Prostate gland (tissue), 2 donors: ENCODE data around the gene LARGE2. TPM values are rescaled to one million over a fixed set of nuclear protein-coding genes. Genes with fewer than 3 reads are reported as not detected.

ENCODE experiments used
- DNase-seq: peaks from one replicate; pipeline ENCODE4 v3.0.0-alpha.2; 2019; ENCODE audit warnings: low spot score
- H3K27ac ChIP-seq, 2 donors: fragments of 200-600 bp; sonication (generic); 2 replicates each; pipeline ENCODE4 v1.5.1; 2017 to 2019
- H3K27me3 ChIP-seq: fragments of 200-600 bp; sonication (generic); replicated peaks from 2 replicates; pipeline ENCODE4 v1.5.1; 2019; ENCODE audit not compliant: insufficient read depth
- H3K36me3 ChIP-seq, 2 donors: fragments of 200-600 bp; sonication (generic); 1 replicate in 1 of 2; 2 replicates in 1 of 2; pipeline versions ENCODE4 v1.5.1 to v1.8.1; 2017 to 2019
- H3K4me1 ChIP-seq: fragments of 200-600 bp; sonication (generic); replicated peaks from 2 replicates; pipeline ENCODE4 v1.5.1; 2019
- H3K4me3 ChIP-seq, 2 donors: fragments of 200-600 bp; sonication (generic); 2 replicates each; pipeline ENCODE4 v1.5.1; 2017 to 2019
- H3K9me3 ChIP-seq: fragments of 200-600 bp; sonication (generic); 2 replicates; pipeline ENCODE4 v1.5.1; 2017
- POLR2A ChIP-seq: fragments of 450-650 bp; IDR thresholded peaks from one replicate; pipeline ENCODE4 v1.6.1; 2016; ENCODE audit warnings: antibody characterized with exemption, mild to moderate bottlenecking
- POLR2AphosphoS5 ChIP-seq: sonication (generic); formaldehyde crosslinking; IDR thresholded peaks from one replicate; pipeline ENCODE4 v1.6.1; 2017; ENCODE audit warnings: antibody characterized with exemption
- whole genome bisulfite sequencing: methylation state at CpG from one replicate; pipeline ENCODE4 v1.1.5; 2018; 5-methylcytosine and 5-hydroxymethylcytosine counted together
- intact Hi-C: fragments of 100-400 bp; cut with DNase I; formaldehyde crosslinking; loops from one replicate; pipeline ENCODE4 v1.14.2; 2022
- total RNA-seq, 2 donors: library from RNA; depleted of rRNA; stranded (reverse); fragments of >200 nt; gene quantifications; one replicate each; pipeline ENCODE4 v1.1.0, GENCODE V29; 2016
- TF ChIP-seq, protein P1 (sequence below), 4 experiments: fragments of 200-600 bp in 2 of 4; fragments of 450-650 bp in 2 of 4; sonication (generic) in 2 of 4; IDR thresholded peaks; 1 replicate in 3 of 4; 2 replicates in 1 of 4; pipeline ENCODE4 v1.5.1; 2016 to 2019; ENCODE audit warnings: antibody characterized with exemption in 4 of 4, mild to moderate bottlenecking in 2 of 4, moderate library complexity in 2 of 4

Gene LARGE2
- total RNA-seq, 2 donors from 2014 or later, result 20.2 to 33.6 TPM

DNA sequence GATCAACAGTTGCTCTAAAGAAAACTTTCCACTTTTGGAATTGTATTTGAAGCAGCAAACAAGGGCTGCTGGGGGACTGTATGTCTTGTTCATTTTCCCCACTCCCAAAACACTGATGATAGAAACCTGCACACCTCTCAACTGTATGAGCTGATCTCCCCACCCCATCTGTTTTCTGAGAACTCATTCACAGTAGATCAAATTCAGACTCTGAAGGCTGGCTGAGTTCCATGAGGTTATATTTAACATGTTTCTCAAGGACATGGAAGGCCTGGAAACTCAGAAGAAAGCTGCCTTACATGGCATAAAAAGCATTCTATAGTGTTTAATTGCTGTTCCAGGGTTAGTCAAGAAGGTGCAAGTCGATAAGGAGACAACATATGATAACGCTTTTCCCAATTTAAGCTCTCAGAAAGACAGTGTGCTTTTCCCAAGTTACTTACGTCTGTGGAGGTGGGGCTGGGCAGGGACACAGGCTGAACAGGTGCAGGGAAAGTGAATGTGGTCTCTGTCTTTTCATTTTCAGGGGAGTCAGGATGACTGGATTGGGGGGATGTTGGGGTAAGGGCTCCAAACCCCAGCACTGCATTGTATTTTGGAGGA is 23.0 kb downstream of the LARGE2 start:
- WGBS, result 91% methylated on average over 3 of the region's 3 CpGs
- peaks cover 0 to 10% of the 10 kb centered on the region in 2 donors for H3K36me3 ChIP-seq
- DNase-seq, result no peak

DNA sequence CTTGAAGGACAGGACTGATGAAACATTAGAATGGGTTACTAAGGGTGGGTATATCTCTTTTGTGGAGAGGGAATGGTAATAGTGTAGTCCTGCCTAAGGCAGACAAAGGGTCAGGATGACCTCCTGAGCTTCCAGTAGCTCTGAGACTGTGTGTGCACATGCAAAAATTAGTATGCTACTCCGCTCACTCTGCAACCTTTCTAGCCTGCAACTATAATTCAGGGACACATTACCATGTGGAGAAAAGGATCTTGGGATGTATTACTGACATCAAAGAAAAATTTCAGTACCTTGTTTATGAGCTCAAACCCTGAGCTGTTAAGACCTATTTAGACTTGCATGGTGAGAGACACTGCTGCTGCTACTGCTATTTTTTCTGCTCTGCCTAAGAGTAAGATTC is 25.4 kb downstream of the LARGE2 start:
- TF ChIP-seq POLR2A (no peak), POLR2AphosphoS5 (no peak)
- TF ChIP-seq, protein P1, sequence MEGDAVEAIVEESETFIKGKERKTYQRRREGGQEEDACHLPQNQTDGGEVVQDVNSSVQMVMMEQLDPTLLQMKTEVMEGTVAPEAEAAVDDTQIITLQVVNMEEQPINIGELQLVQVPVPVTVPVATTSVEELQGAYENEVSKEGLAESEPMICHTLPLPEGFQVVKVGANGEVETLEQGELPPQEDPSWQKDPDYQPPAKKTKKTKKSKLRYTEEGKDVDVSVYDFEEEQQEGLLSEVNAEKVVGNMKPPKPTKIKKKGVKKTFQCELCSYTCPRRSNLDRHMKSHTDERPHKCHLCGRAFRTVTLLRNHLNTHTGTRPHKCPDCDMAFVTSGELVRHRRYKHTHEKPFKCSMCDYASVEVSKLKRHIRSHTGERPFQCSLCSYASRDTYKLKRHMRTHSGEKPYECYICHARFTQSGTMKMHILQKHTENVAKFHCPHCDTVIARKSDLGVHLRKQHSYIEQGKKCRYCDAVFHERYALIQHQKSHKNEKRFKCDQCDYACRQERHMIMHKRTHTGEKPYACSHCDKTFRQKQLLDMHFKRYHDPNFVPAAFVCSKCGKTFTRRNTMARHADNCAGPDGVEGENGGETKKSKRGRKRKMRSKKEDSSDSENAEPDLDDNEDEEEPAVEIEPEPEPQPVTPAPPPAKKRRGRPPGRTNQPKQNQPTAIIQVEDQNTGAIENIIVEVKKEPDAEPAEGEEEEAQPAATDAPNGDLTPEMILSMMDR (IDR thresholded peaks at IDR 0.05), result no peak
- Histone ChIP-seq H3K27ac (no peak overlapping the region), H3K9me3 (no peaks in the 10 kb centered on the region), H3K36me3 (peaks cover 0 to 19% of the 10 kb centered on the region in 2 donors), H3K4me3 (no peak overlapping the region), H3K4me1 (no peaks in the 10 kb centered on the region), H3K27me3 (no peaks in the 10 kb centered on the region)
- intact Hi-C loops, result no loop called here
- DNase-seq, result no peak
- 86% methylated on average over 1 of the region's 1 CpG for WGBS

More for the DNA sequence above, 23.0 kb downstream of the LARGE2 start:
- no peaks in the 10 kb centered on the region for H3K9me3 ChIP-seq
- TF ChIP-seq POLR2AphosphoS5 (no peak), POLR2A (no peak)
- TF ChIP-seq, protein P1 (IDR thresholded peaks at IDR 0.05), result no peak
- no peak overlapping the region for H3K27ac ChIP-seq
- no peak overlapping the region for H3K4me3 ChIP-seq
- no peaks in the 10 kb centered on the region for H3K27me3 ChIP-seq
- H3K4me1 ChIP-seq, result no peaks in the 10 kb centered on the region
- intact Hi-C loops, result no loop called here

DNA sequence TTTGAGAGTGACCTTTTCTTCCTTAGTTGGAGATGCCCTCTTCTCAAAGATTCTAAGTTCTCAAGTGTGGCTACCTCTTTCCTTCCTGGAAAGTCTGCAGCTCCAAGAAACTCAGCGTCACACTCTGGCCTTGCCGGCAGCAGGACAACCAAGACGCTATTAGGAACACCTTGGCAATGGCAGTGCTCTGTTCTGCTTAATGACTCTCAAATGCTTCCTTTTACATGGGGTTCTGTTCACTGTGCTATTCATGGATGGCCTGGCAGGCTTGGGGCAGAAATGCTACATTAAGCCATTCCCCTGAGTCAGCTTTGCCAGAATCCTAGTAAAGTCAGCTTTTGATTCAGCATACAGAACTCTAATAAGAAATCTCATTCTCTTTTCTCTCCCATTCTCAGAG is 25.9 kb downstream of the LARGE2 start:
- no peaks in the 10 kb centered on the region for H3K27me3 ChIP-seq
- H3K4me1 ChIP-seq, result no peaks in the 10 kb centered on the region
- intact Hi-C loops, result no loop called here
- no peaks in the 10 kb centered on the region for H3K9me3 ChIP-seq
- peaks cover 0 to 19% of the 10 kb centered on the region in 2 donors for H3K36me3 ChIP-seq
- TF ChIP-seq POLR2AphosphoS5, result no peak
- TF ChIP-seq POLR2A, result no peak
- TF ChIP-seq, protein P1 (IDR thresholded peaks at IDR 0.05), result no peak
- no peak overlapping the region for H3K27ac ChIP-seq
- no peak for DNase-seq
- H3K4me3 ChIP-seq, result no peak overlapping the region
- WGBS, result 79% methylated on average over 3 of the region's 3 CpGs

DNA sequence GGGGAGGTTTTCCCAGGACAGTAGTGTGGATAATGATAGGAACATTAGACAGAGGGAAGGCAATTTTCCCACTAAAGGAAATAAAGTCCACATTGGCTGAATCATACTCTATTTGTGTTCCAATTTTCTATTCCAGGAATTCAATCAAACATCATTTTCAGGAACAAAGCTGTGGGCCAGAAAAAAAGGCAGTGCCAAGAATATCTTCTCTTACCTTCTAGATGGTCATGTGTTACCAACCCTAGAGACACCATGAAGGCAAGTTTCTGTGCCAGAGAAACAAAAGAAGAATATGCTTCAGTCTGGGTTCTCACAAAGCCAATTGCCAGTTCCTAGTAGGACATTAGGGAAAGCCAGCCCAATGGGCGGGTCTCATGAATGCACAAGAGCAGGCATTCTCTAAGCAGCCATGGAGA is 27.5 kb downstream of the LARGE2 start:
- 91% methylated on average over 1 of the region's 1 CpG for WGBS
- Histone ChIP-seq H3K27me3 (no peaks in the 10 kb centered on the region), H3K27ac (no peak overlapping the region), H3K4me1 (no peaks in the 10 kb centered on the region), H3K36me3 (peaks cover 0 to 19% of the 10 kb centered on the region in 2 donors), H3K4me3 (no peak overlapping the region), H3K9me3 (no peaks in the 10 kb centered on the region)
- TF ChIP-seq POLR2AphosphoS5 (no peak), POLR2A (no peak)
- TF ChIP-seq, protein P1 (IDR thresholded peaks at IDR 0.05), result no peak
- no peak for DNase-seq
- intact Hi-C loops, result no loop called here

DNA sequence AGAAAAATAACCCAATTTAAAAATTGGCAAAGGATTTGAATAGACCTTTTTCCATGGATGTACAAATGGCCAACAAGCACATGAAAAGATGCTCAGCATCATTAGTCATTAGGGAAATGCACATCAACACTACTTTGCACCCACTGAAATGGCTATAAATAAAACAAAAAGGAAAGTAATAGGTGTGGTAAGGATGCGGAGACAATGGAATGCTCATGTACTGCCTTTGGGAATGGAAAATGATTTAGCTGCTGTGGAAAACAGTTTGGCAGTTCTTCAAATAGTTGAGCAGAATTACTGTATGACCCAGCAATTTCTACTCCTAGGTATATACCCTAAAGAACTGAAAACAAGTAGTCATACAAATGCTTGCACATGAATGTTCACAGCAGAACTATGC is 37.4 kb downstream of the LARGE2 start:
- H3K27me3 ChIP-seq, result no peaks in the 10 kb centered on the region
- TF ChIP-seq, protein P1 (IDR thresholded peaks at IDR 0.05), result no peak
- TF ChIP-seq POLR2AphosphoS5, result no peak
- TF ChIP-seq POLR2A, result no peak
- H3K36me3 ChIP-seq, result no peaks in the 10 kb centered on the region
- intact Hi-C loops, result loop anchor here (10.0 kb wide), 1 partner anchor 355 kb away; no protein-coding TSS in a partner anchor
- H3K9me3 ChIP-seq, result no peaks in the 10 kb centered on the region
- no peak overlapping the region for H3K27ac ChIP-seq
- no peaks in the 10 kb centered on the region for H3K4me1 ChIP-seq
- 94% methylated on average over 1 of the region's 1 CpG for WGBS
- no peak for DNase-seq
- no peak overlapping the region for H3K4me3 ChIP-seq
